ENCODE results near the gene SKI.

The SKI gene

GRCh38 chr1:2189459-2190425 lies 38.4 kb upstream of the SKI start:
- peak; percentile 89 for ATAC-seq
- peaks cover 5% of the 10 kb centered on the region for H3K36me3 Mint-ChIP-seq
- H3K27me3 Mint-ChIP-seq = no peaks in the 10 kb centered on the region
- peak overlapping the region; percentile 70 for H3K27ac Mint-ChIP-seq
- H3K4me1 Mint-ChIP-seq = peaks cover 24% of the 10 kb centered on the region
- peak overlapping the region; percentile 74 for H3K4me3 Mint-ChIP-seq
- no peaks in the 10 kb centered on the region for H3K9me3 Mint-ChIP-seq

- ATAC-seq = no peak
- peaks cover 24% of the 10 kb centered on the region for H3K4me1 Mint-ChIP-seq
Observed at GRCh38 chr1:2190491-2190976, 37.6 kb upstream of the SKI start.

GRCh38 chr1:2192031-2192995 lies 35.8 kb upstream of the SKI start:
- Mint-ChIP-seq H3K27me3 (no peaks in the 10 kb centered on the region), H3K27ac (no peak overlapping the region), H3K36me3 (no peaks in the 10 kb centered on the region), H3K4me1 (peaks cover 24% of the 10 kb centered on the region), H3K9me3 (no peaks in the 10 kb centered on the region), H3K4me3 (no peak overlapping the region)
- ATAC-seq = no peak

More at GRCh38 chr1:2190491-2190976, 37.6 kb upstream of the SKI start:
- Mint-ChIP-seq H3K27ac (peak overlapping the region; percentile 10), H3K9me3 (no peaks in the 10 kb centered on the region), H3K36me3 (peaks cover 2% of the 10 kb centered on the region), H3K27me3 (no peaks in the 10 kb centered on the region), H3K4me3 (peak overlapping the region; percentile 43)

GRCh38 chr1:2193514-2194281 lies 34.4 kb upstream of the SKI start:
- Mint-ChIP-seq H3K4me1 (peaks cover 28% of the 10 kb centered on the region), H3K27me3 (no peaks in the 10 kb centered on the region), H3K27ac (peak overlapping the region; percentile 93), H3K9me3 (no peaks in the 10 kb centered on the region), H3K36me3 (no peaks in the 10 kb centered on the region), H3K4me3 (peak overlapping the region; percentile 94)
- no peak for ATAC-seq

- peaks cover 35% of the 10 kb centered on the region for H3K4me1 Mint-ChIP-seq
- peak within 1 kb of the TSS; percentile 93 for H3K27ac Mint-ChIP-seq
- ATAC-seq = peak; percentile 75
- no peaks in the 10 kb centered on the region for H3K9me3 Mint-ChIP-seq
- H3K27me3 Mint-ChIP-seq = no peaks in the 10 kb centered on the region
- H3K4me3 Mint-ChIP-seq = peak within 1 kb of the TSS; percentile 94
- no peaks in the 10 kb centered on the region for H3K36me3 Mint-ChIP-seq
Observed at GRCh38 chr1:2194319-2194897, 33.7 kb upstream of the SKI start, which contains the start of gene FAAP20. FAAP20 (minus strand) TSS chr1:2194772; CDS start chr1:2194749, 23 bp downstream.

- Mint-ChIP-seq H3K27me3 (no peaks in the 10 kb centered on the region), H3K36me3 (no peaks in the 10 kb centered on the region), H3K4me1 (peaks cover 37% of the 10 kb centered on the region), H3K4me3 (peak overlapping the region; percentile 94), H3K9me3 (no peaks in the 10 kb centered on the region), H3K27ac (peak overlapping the region; percentile 93)
- peak; percentile 90 for ATAC-seq
Observed at GRCh38 chr1:2194898-2195673, 33.0 kb upstream of the SKI start.

- Mint-ChIP-seq H3K27me3 (no peaks in the 10 kb centered on the region), H3K4me1 (peaks cover 39% of the 10 kb centered on the region), H3K27ac (peak overlapping the region; percentile 93), H3K36me3 (no peaks in the 10 kb centered on the region), H3K4me3 (no peak overlapping the region), H3K9me3 (no peaks in the 10 kb centered on the region)
- ATAC-seq = no peak
Observed at GRCh38 chr1:2195785-2196184, 32.3 kb upstream of the SKI start.

- H3K4me3 Mint-ChIP-seq = no peak overlapping the region
- peak overlapping the region; percentile 93 for H3K27ac Mint-ChIP-seq
- peaks cover 41% of the 10 kb centered on the region for H3K4me1 Mint-ChIP-seq
- H3K9me3 Mint-ChIP-seq = no peaks in the 10 kb centered on the region
- H3K36me3 Mint-ChIP-seq = no peaks in the 10 kb centered on the region
- ATAC-seq = no peak
- no peaks in the 10 kb centered on the region for H3K27me3 Mint-ChIP-seq
Observed at GRCh38 chr1:2196901-2197638, 31.0 kb upstream of the SKI start.

GRCh38 chr1:2197707-2198165 lies 30.4 kb upstream of the SKI start:
- H3K9me3 Mint-ChIP-seq = no peaks in the 10 kb centered on the region
- no peaks in the 10 kb centered on the region for H3K36me3 Mint-ChIP-seq
- peaks cover 48% of the 10 kb centered on the region for H3K4me1 Mint-ChIP-seq
- no peak overlapping the region for H3K27ac Mint-ChIP-seq
- no peaks in the 10 kb centered on the region for H3K27me3 Mint-ChIP-seq
- no peak overlapping the region for H3K4me3 Mint-ChIP-seq
- no peak for ATAC-seq

GRCh38 chr1:2198571-2198970 lies 29.5 kb upstream of the SKI start:
- Mint-ChIP-seq H3K4me3 (no peak overlapping the region), H3K4me1 (peaks cover 55% of the 10 kb centered on the region), H3K27ac (peak overlapping the region; percentile 87), H3K27me3 (no peaks in the 10 kb centered on the region), H3K36me3 (no peaks in the 10 kb centered on the region), H3K9me3 (no peaks in the 10 kb centered on the region)
- no peak for ATAC-seq

- ATAC-seq = peak; percentile 44
- Mint-ChIP-seq H3K9me3 (no peaks in the 10 kb centered on the region), H3K27me3 (no peaks in the 10 kb centered on the region), H3K4me1 (peaks cover 52% of the 10 kb centered on the region), H3K4me3 (peak overlapping the region; percentile 78), H3K27ac (peak overlapping the region; percentile 87), H3K36me3 (no peaks in the 10 kb centered on the region)
Observed at GRCh38 chr1:2199042-2199810, 28.9 kb upstream of the SKI start.

- peaks cover 56% of the 10 kb centered on the region for H3K4me1 Mint-ChIP-seq
- H3K36me3 Mint-ChIP-seq = no peaks in the 10 kb centered on the region
- H3K9me3 Mint-ChIP-seq = no peaks in the 10 kb centered on the region
Observed at GRCh38 chr1:2200308-2200943, 27.7 kb upstream of the SKI start.

More at GRCh38 chr1:2200308-2200943, 27.7 kb upstream of the SKI start:
- Mint-ChIP-seq H3K4me3 (peak overlapping the region; percentile 78), H3K27me3 (no peaks in the 10 kb centered on the region), H3K27ac (peak overlapping the region; percentile 87)
- ATAC-seq = no peak
